ENCODE data around the gene FGF19. TPM values are rescaled to one million over a fixed set of nuclear protein-coding genes. Genes with fewer than 3 reads are reported as not detected.
"Not testable (repeated sequence)": the region's sequence is repeated elsewhere in the genome, so short reads cannot be mapped to it uniquely, and the experiment has no call there.

FGF19 gene
- total RNA-seq, 2 donors from 2014 or later = not detected

GRCh38 chr11:69691463-69691862, 12.4 kb downstream of the FGF19 start:
- Histone ChIP-seq H3K4me3 (no peak overlapping the region), H3K36me3 (no peaks in the 10 kb centered on the region), H3K27ac (no peak overlapping the region), H3K9me3 (no peaks in the 10 kb centered on the region), H3K27me3 (replicated peaks; ENCODE audit: insufficient read depth) (no peaks in the 10 kb centered on the region), H3K4me1 (ENCODE audit: control insufficient read depth in 1 of 2, low read depth in 2 of 2) (no peaks in the 10 kb centered on the region)
- DNase-seq (ENCODE audit: low spot score) (no peak), ATAC-seq (ENCODE audit: insufficient number of reproducible peaks, low FRiP score, low read depth) (no peak)
- no peak for TF ChIP-seq CTCF (IDR thresholded peaks at IDR 0.05)

- TF ChIP-seq CTCF (IDR thresholded peaks at IDR 0.05) = no peak
- ATAC-seq (ENCODE audit: insufficient number of reproducible peaks, low FRiP score, low read depth) = no peak
Observed at GRCh38 chr11:69689484-69690319, 14.1 kb downstream of the FGF19 start.

GRCh38 chr11:69687969-69688771, 15.7 kb downstream of the FGF19 start:
- H3K4me1 ChIP-seq (ENCODE audit: control insufficient read depth in 1 of 2, low read depth in 2 of 2); H3K27ac ChIP-seq; H3K9me3 ChIP-seq; H3K4me3 ChIP-seq; H3K27me3 ChIP-seq (replicated peaks; ENCODE audit: insufficient read depth); DNase-seq (ENCODE audit: low spot score); H3K36me3 ChIP-seq; ATAC-seq (ENCODE audit: insufficient number of reproducible peaks, low FRiP score, low read depth): not testable (repeated sequence)

More at GRCh38 chr11:69689484-69690319, 14.1 kb downstream of the FGF19 start:
- no peaks in the 10 kb centered on the region for H3K27me3 ChIP-seq (replicated peaks; ENCODE audit: insufficient read depth)
- no peak for DNase-seq (ENCODE audit: low spot score)
- no peaks in the 10 kb centered on the region for H3K9me3 ChIP-seq
- H3K4me3 ChIP-seq = no peak overlapping the region
- H3K4me1 ChIP-seq (ENCODE audit: control insufficient read depth in 1 of 2, low read depth in 2 of 2) = peaks cover 0 to 8% of the 10 kb centered on the region in 2 donors
- H3K36me3 ChIP-seq = no peaks in the 10 kb centered on the region
- no peak overlapping the region for H3K27ac ChIP-seq

- no peaks in the 10 kb centered on the region for H3K27me3 ChIP-seq (replicated peaks; ENCODE audit: insufficient read depth)
- peaks cover 0 to 8% of the 10 kb centered on the region in 2 donors for H3K4me1 ChIP-seq (ENCODE audit: control insufficient read depth in 1 of 2, low read depth in 2 of 2)
- ATAC-seq (ENCODE audit: insufficient number of reproducible peaks, low FRiP score, low read depth) = no peak
- DNase-seq (ENCODE audit: low spot score) = no peak
- no peaks in the 10 kb centered on the region for H3K36me3 ChIP-seq
- no peak for TF ChIP-seq CTCF (IDR thresholded peaks at IDR 0.05)
- no peak overlapping the region for H3K27ac ChIP-seq
- no peak overlapping the region for H3K4me3 ChIP-seq
- no peaks in the 10 kb centered on the region for H3K9me3 ChIP-seq
Observed at GRCh38 chr11:69686856-69687255, 17.0 kb downstream of the FGF19 start.

- H3K4me3 ChIP-seq = peak overlapping the region; percentile 59
- no peak overlapping the region for H3K27ac ChIP-seq
- H3K27me3 ChIP-seq (replicated peaks; ENCODE audit: insufficient read depth) = no peaks in the 10 kb centered on the region
- ATAC-seq (ENCODE audit: insufficient number of reproducible peaks, low FRiP score, low read depth) (no peak), DNase-seq (ENCODE audit: low spot score) (no peak)
- TF ChIP-seq CTCF (IDR thresholded peaks at IDR 0.05) = no peak
- H3K9me3 ChIP-seq = no peaks in the 10 kb centered on the region
- peaks cover 0 to 8% of the 10 kb centered on the region in 2 donors for H3K4me1 ChIP-seq (ENCODE audit: control insufficient read depth in 1 of 2, low read depth in 2 of 2)
- H3K36me3 ChIP-seq = no peaks in the 10 kb centered on the region
Observed at GRCh38 chr11:69686452-69686851, 17.4 kb downstream of the FGF19 start.
